ENCODE results near the gene THBS2. TPM values are rescaled to one million over a fixed set of nuclear protein-coding genes. Genes with fewer than 3 reads are reported as not detected.

THBS2 gene
- total and polyA plus RNA-seq, 8 donors: 4.8 to 126 (median 6.9) TPM

- DNase-seq (no peak), ATAC-seq (no peak)
- no peaks in the 10 kb centered on the region for H3K27me3 ChIP-seq
- H3K4me3 ChIP-seq: no peak overlapping the region
- no peaks in the 10 kb centered on the region for H3K36me3 ChIP-seq
- H3K27ac ChIP-seq: no peak overlapping the region
- intact Hi-C loops (cut with DNase I): no loop called here
- H3K4me1 ChIP-seq: no peaks in the 10 kb centered on the region
- H3K9me3 ChIP-seq: no peaks in the 10 kb centered on the region
- TF ChIP-seq CTCF (IDR thresholded peaks at IDR 0.05): no peak
Observed at GRCh38 chr6:169225131-169225576, 28.5 kb downstream of the THBS2 start.

- ATAC-seq: no peak
- intact Hi-C loops (cut with DNase I): no loop called here
- Histone ChIP-seq H3K27me3 (no peaks in the 10 kb centered on the region), H3K4me1 (no peaks in the 10 kb centered on the region), H3K9me3 (no peaks in the 10 kb centered on the region), H3K4me3 (no peak overlapping the region), H3K36me3 (no peaks in the 10 kb centered on the region), H3K27ac (no peak overlapping the region)
- TF ChIP-seq CTCF (IDR thresholded peaks at IDR 0.05): no peak
- no peak for DNase-seq
Observed at GRCh38 chr6:169224716-169225115, 28.9 kb downstream of the THBS2 start.

GRCh38 chr6:169224185-169224695 is 29.4 kb downstream of the THBS2 start:
- intact Hi-C loops (cut with DNase I): no loop called here
- DNase-seq (no peak), ATAC-seq (peak; percentile 50)
- no peaks in the 10 kb centered on the region for H3K4me1 ChIP-seq
- H3K4me3 ChIP-seq: no peak overlapping the region
- H3K36me3 ChIP-seq: no peaks in the 10 kb centered on the region
- H3K27ac ChIP-seq: peak overlapping the region in 1 of 2 donors; percentile 7
- no peaks in the 10 kb centered on the region for H3K27me3 ChIP-seq
- TF ChIP-seq CTCF (IDR thresholded peaks at IDR 0.05): no peak
- H3K9me3 ChIP-seq: no peaks in the 10 kb centered on the region

- Histone ChIP-seq H3K36me3 (no peaks in the 10 kb centered on the region), H3K27me3 (no peaks in the 10 kb centered on the region), H3K27ac (no peak overlapping the region), H3K4me1 (no peaks in the 10 kb centered on the region), H3K9me3 (no peaks in the 10 kb centered on the region), H3K4me3 (no peak overlapping the region)
- ATAC-seq (no peak), DNase-seq (no peak)
- intact Hi-C loops (cut with DNase I): no loop called here
- TF ChIP-seq CTCF (IDR thresholded peaks at IDR 0.05): no peak
Observed at GRCh38 chr6:169223006-169223405, 30.6 kb downstream of the THBS2 start.

- no peaks in the 10 kb centered on the region for H3K36me3 ChIP-seq
- no peak overlapping the region for H3K27ac ChIP-seq
- DNase-seq: no peak
- no peaks in the 10 kb centered on the region for H3K9me3 ChIP-seq
- no peaks in the 10 kb centered on the region for H3K4me1 ChIP-seq
- H3K27me3 ChIP-seq: no peaks in the 10 kb centered on the region
- H3K4me3 ChIP-seq: no peak overlapping the region
- no peak for ATAC-seq
- intact Hi-C loops (cut with DNase I): no loop called here
- no peak for TF ChIP-seq CTCF (IDR thresholded peaks at IDR 0.05)
Observed at GRCh38 chr6:169222126-169222525, 31.5 kb downstream of the THBS2 start.

Measured in left lung (tissue), 10 donors.